Neural progenitor cell (in vitro differentiated cells): Measurements from ENCODE around the gene CIDEB. TPM values are rescaled to one million over a fixed set of nuclear protein-coding genes. Genes with fewer than 3 reads are reported as not detected.
A peak's percentile ranks its signal among the peaks of the same experiment; 100 is the strongest.
"Not testable (repeated sequence)": the region's sequence is repeated elsewhere in the genome, so short reads cannot be mapped to it uniquely, and the experiment has no call there.

Source experiments
- DNase-seq: peaks from one replicate; pipeline ENCODE4 v3.0.0-alpha.2; 2016; ENCODE audit warnings: low spot score
- H2AFZ ChIP-seq: fragments of 200-600 bp; sonication (generic); replicated peaks from 2 replicates; pipeline ENCODE4 v1.6.1; 2016; ENCODE audit warnings: antibody characterized with exemption
- H3F3A ChIP-seq: fragments of 200-600 bp; sonication (generic); 2 replicates; pipeline ENCODE4 v1.6.1; 2016; ENCODE audit warnings: antibody characterized with exemption, low read depth
- H3K27ac ChIP-seq: fragments of 200-600 bp; sonication (generic); 2 replicates; pipeline ENCODE4 v1.5.1; 2016; ENCODE audit warnings: mild to moderate bottlenecking
- H3K27me3 ChIP-seq: fragments of 200-600 bp; sonication (generic); 2 replicates; pipeline ENCODE4 v1.6.1; 2016; ENCODE audit warnings: mild to moderate bottlenecking, moderate library complexity
- H3K36me3 ChIP-seq: fragments of 200-600 bp; sonication (generic); 2 replicates; pipeline ENCODE4 v1.5.1; 2016
- H3K4me1 ChIP-seq: fragments of 200-600 bp; sonication (generic); 2 replicates; pipeline ENCODE4 v1.6.1; 2016; ENCODE audit warnings: mixed run types
- H3K4me2 ChIP-seq: fragments of 200-600 bp; sonication (generic); 2 replicates; pipeline ENCODE4 v1.6.1; 2016
- H3K4me3 ChIP-seq: fragments of 200-600 bp; sonication (generic); 2 replicates; pipeline ENCODE4 v1.5.1; 2016
- H3K79me2 ChIP-seq: fragments of 200-600 bp; sonication (generic); 2 replicates; pipeline ENCODE4 v1.6.1; 2016; ENCODE audit warnings: low read depth
- H3K9ac ChIP-seq: fragments of 200-600 bp; sonication (generic); 2 replicates; pipeline ENCODE4 v1.6.1; 2016
- H3K9me3 ChIP-seq: fragments of 200-600 bp; sonication (generic); 2 replicates; pipeline ENCODE4 v1.5.1; 2016; ENCODE audit warnings: low read depth
- H4K20me1 ChIP-seq: fragments of 200-600 bp; sonication (generic); 2 replicates; pipeline ENCODE4 v1.6.1; 2016; ENCODE audit warnings: low read depth
- H3K27ac Mint-ChIP-seq: 3 replicates; pipeline ENCODE4 v1.8.0; 2021; ENCODE audit warnings: mixed read lengths
- H3K27me3 Mint-ChIP-seq: 2 replicates; pipeline ENCODE4 v1.8.0; 2022; ENCODE audit warnings: low read depth, mild to moderate bottlenecking, inconsistent platforms, moderate library complexity, mixed read lengths; ENCODE audit not compliant: insufficient read depth
- H3K36me3 Mint-ChIP-seq: 3 replicates; pipeline ENCODE4 v1.8.0; 2021; ENCODE audit warnings: mixed read lengths
- H3K4me1 Mint-ChIP-seq: 3 replicates; pipeline ENCODE4 v1.8.0; 2021; ENCODE audit warnings: mixed read lengths
- H3K4me3 Mint-ChIP-seq: 3 replicates; pipeline ENCODE4 v1.8.0; 2021; ENCODE audit warnings: mild to moderate bottlenecking, moderate library complexity, mixed read lengths
- H3K9me3 Mint-ChIP-seq: 3 replicates; pipeline ENCODE4 v1.8.0; 2020; ENCODE audit warnings: mixed read lengths
- CTCF ChIP-seq: fragments of 200-600 bp; sonication (generic); IDR thresholded peaks from 2 replicates; pipeline ENCODE4 v1.5.1; 2017; ENCODE audit warnings: antibody characterized with exemption, mild to moderate bottlenecking
- EZH2 ChIP-seq: fragments of 200-600 bp; sonication (generic); IDR thresholded peaks from 2 replicates; pipeline ENCODE4 v1.6.1; 2017; ENCODE audit warnings: antibody characterized with exemption, mild to moderate bottlenecking, moderate library complexity
- EZH2phosphoT487 ChIP-seq: fragments of 200-600 bp; sonication (generic); IDR thresholded peaks from 2 replicates; pipeline ENCODE4 v1.6.1; 2017; ENCODE audit warnings: antibody characterized with exemption
- total RNA-seq: library from RNA; depleted of rRNA; stranded (reverse); fragments of >200 nt; gene quantifications from 2 replicates; pipeline ENCODE4 v1.2.3, GENCODE V29; 2015; ENCODE audit warnings: low replicate concordance

Gene CIDEB
- total RNA-seq, 1 donor from 2014 or later, result not detected

GRCh38 chr14:24327914-24328313, 20.1 kb upstream of the CIDEB start:
- peaks cover 37% of the 10 kb centered on the region for H3K27me3 Mint-ChIP-seq
- not testable (repeated sequence) for H3K4me1 Mint-ChIP-seq, DNase-seq

GRCh38 chr14:24327303-24327702, 19.5 kb upstream of the CIDEB start:
- Mint-ChIP-seq H3K36me3 (no peaks in the 10 kb centered on the region), H3K27me3 (peaks cover 35% of the 10 kb centered on the region), H3K4me3 (peak overlapping the region; percentile 30), H3K27ac (no peak overlapping the region), H3K9me3 (no peaks in the 10 kb centered on the region), H3K4me1 (peaks cover 6% of the 10 kb centered on the region)
- Histone ChIP-seq H3F3A (peaks cover 10% of the 10 kb centered on the region), H3K27me3 (peaks cover 40% of the 10 kb centered on the region), H2AFZ (no peak overlapping the region), H3K4me1 (peaks cover under 1% of the 10 kb centered on the region), H4K20me1 (no peaks in the 10 kb centered on the region), H3K4me2 (no peak overlapping the region), H3K79me2 (no peaks in the 10 kb centered on the region), H3K4me3 (no peak overlapping the region), H3K9ac (no peak overlapping the region), H3K27ac (no peak overlapping the region), H3K9me3 (no peaks in the 10 kb centered on the region), H3K36me3 (no peaks in the 10 kb centered on the region)
- DNase-seq, result no peak
- TF ChIP-seq EZH2phosphoT487 (no peak), CTCF (no peak), EZH2 (no peak)

More at GRCh38 chr14:24327914-24328313, 20.1 kb upstream of the CIDEB start:
- H3K9ac ChIP-seq, H3K36me3 Mint-ChIP-seq, H3K9me3 Mint-ChIP-seq, H3K4me1 ChIP-seq, H3K4me2 ChIP-seq, H3K79me2 ChIP-seq, H4K20me1 ChIP-seq, H2AFZ ChIP-seq, H3K27ac Mint-ChIP-seq, H3K27ac ChIP-seq, H3K4me3 ChIP-seq, H3K9me3 ChIP-seq, H3K4me3 Mint-ChIP-seq, H3K36me3 ChIP-seq: not testable (repeated sequence)
- TF ChIP-seq CTCF, result peak; percentile 64
- peaks cover 46% of the 10 kb centered on the region for H3K27me3 ChIP-seq
- H3F3A ChIP-seq, result peaks cover 16% of the 10 kb centered on the region

GRCh38 chr14:24325963-24326362, 18.2 kb upstream of the CIDEB start:
- no peak overlapping the region for H3K27ac ChIP-seq
- peaks cover 2% of the 10 kb centered on the region for H3K4me1 Mint-ChIP-seq
- H3F3A ChIP-seq, result no peaks in the 10 kb centered on the region
- H3K4me3 ChIP-seq, result no peak overlapping the region
- no peaks in the 10 kb centered on the region for H4K20me1 ChIP-seq
- no peak overlapping the region for H2AFZ ChIP-seq
- H3K79me2 ChIP-seq, result no peaks in the 10 kb centered on the region
- TF ChIP-seq CTCF, result no peak
- H3K27me3 ChIP-seq, result peaks cover 27% of the 10 kb centered on the region
- H3K4me2 ChIP-seq, result no peak overlapping the region
- H3K9ac ChIP-seq, result no peak overlapping the region
- peaks cover 22% of the 10 kb centered on the region for H3K27me3 Mint-ChIP-seq
- no peak for DNase-seq
- H3K27ac Mint-ChIP-seq, result no peak overlapping the region
- no peaks in the 10 kb centered on the region for H3K9me3 Mint-ChIP-seq
- no peaks in the 10 kb centered on the region for H3K4me1 ChIP-seq
- no peaks in the 10 kb centered on the region for H3K9me3 ChIP-seq
- no peaks in the 10 kb centered on the region for H3K36me3 Mint-ChIP-seq
- no peaks in the 10 kb centered on the region for H3K36me3 ChIP-seq
- H3K4me3 Mint-ChIP-seq, result no peak overlapping the region
